ENCODE measurements around the gene GADL1. TPM values are rescaled to one million over a fixed set of nuclear protein-coding genes. Genes with fewer than 3 reads are reported as not detected.

Gene GADL1
- total and polyA plus RNA-seq, 2 experiments from 2014 or later = 0.13 TPM; not detected in 1

DNA sequence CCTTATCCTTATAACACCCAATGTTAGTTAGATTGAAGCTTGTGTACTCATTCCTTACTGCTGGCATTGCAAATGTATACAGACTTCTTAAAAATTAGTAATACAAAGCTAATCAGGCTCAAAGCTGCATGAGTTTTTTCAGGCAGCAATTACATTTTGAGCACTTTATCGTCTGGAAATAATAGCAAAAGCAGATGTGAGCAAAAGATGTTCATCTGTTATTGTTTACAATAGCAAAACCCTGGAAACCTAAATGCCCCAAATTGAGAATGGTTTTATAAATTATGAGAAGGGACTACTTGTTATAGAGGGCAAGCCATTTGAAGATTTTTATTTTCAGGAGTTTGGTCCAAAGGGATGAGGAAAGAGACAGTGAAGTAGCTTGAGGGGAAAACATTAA is 126.4 kb downstream of the GADL1 start:
- no peak for DNase-seq (ENCODE audit: low spot score)
- TF ChIP-seq CTCF (IDR thresholded peaks at IDR 0.05; ENCODE audit: poor library complexity) (no peak), EZH2 (IDR thresholded peaks at IDR 0.05; ENCODE audit: borderline replicate concordance) (no peak), EZH2phosphoT487 (IDR thresholded peaks at IDR 0.05; ENCODE audit: low read depth, severe bottlenecking, unreplicated experiment) (no peak)
- H3K27me3 ChIP-seq = no peaks in the 10 kb centered on the region
- no peak overlapping the region for H3K4me2 ChIP-seq
- no peak overlapping the region for H3K4me3 ChIP-seq
- H3K79me2 ChIP-seq = no peaks in the 10 kb centered on the region
- no peak overlapping the region for H3K27ac ChIP-seq
- 54% methylated on average over 1 of the region's 1 CpG for WGBS (ENCODE audit: low lambda C conversion rate, missing lambda C conversion rate)
- no peaks in the 10 kb centered on the region for H3K36me3 ChIP-seq (replicated peaks; ENCODE audit: insufficient read depth, low read depth)
- no peaks in the 10 kb centered on the region for H3K4me1 ChIP-seq (ENCODE audit: insufficient read depth)
- no peaks in the 10 kb centered on the region for H4K20me1 ChIP-seq (ENCODE audit: insufficient read depth, poor library complexity, severe bottlenecking)
- H3K9me3 ChIP-seq (ENCODE audit: low read depth) = no peaks in the 10 kb centered on the region
- no peaks in the 10 kb centered on the region for H3K9me2 ChIP-seq (replicated peaks; ENCODE audit: insufficient read depth)
- H2AFZ ChIP-seq = no peak overlapping the region

DNA sequence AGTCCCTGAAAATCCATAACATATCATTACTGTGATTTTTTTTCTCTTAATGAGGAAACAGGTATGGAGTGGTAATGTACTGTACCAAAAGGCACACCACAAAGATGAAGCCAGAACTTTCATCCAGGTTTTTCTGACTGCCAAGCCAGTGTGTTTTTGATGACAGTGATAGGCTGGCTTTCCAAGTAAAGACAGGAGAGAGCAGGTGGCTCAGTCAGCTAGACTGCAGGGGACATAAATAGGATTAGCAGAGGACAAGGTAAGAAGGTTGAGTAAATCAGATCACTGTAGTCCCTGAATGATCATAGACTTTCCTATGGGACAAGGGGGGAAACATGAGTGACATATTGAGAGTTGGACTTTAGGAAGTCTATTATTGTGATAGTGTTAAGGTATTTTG is 127.9 kb downstream of the GADL1 start:
- Histone ChIP-seq H3K27ac (no peak overlapping the region), H4K20me1 (ENCODE audit: insufficient read depth, poor library complexity, severe bottlenecking) (no peaks in the 10 kb centered on the region), H3K79me2 (no peaks in the 10 kb centered on the region), H3K4me1 (ENCODE audit: insufficient read depth) (no peaks in the 10 kb centered on the region), H2AFZ (no peak overlapping the region), H3K4me3 (no peak overlapping the region), H3K36me3 (replicated peaks; ENCODE audit: insufficient read depth, low read depth) (no peaks in the 10 kb centered on the region), H3K4me2 (no peak overlapping the region), H3K9me2 (replicated peaks; ENCODE audit: insufficient read depth) (no peaks in the 10 kb centered on the region), H3K27me3 (no peaks in the 10 kb centered on the region), H3K9me3 (ENCODE audit: low read depth) (no peaks in the 10 kb centered on the region)
- TF ChIP-seq CTCF (IDR thresholded peaks at IDR 0.05; ENCODE audit: poor library complexity) (no peak), EZH2 (IDR thresholded peaks at IDR 0.05; ENCODE audit: borderline replicate concordance) (no peak), EZH2phosphoT487 (IDR thresholded peaks at IDR 0.05; ENCODE audit: low read depth, severe bottlenecking, unreplicated experiment) (no peak)
- DNase-seq (ENCODE audit: low spot score) = no peak

DNA sequence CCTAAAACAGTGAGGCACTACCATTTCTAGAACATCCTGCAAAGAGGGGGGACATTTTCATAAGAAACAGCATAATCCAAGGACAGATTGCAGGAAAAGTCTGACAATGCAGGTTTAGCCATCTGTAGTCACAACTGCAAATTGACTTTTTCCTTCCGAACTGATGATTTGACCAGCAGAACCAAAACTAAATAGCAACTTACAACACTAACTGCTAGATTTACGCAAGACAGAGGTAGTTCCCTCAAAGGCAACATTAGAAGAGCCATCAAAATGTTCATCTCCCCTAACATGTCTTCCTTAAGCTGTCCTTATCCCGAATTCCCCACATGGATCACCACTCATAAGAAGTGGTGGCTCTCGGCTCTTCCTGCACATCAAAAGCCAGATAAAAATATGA is 129.6 kb downstream of the GADL1 start:
- no peak overlapping the region for H3K4me3 ChIP-seq
- H3K4me2 ChIP-seq = no peak overlapping the region
- H3K9me3 ChIP-seq (ENCODE audit: low read depth) = no peaks in the 10 kb centered on the region
- H3K79me2 ChIP-seq = no peaks in the 10 kb centered on the region
- no peak for TF ChIP-seq CTCF (IDR thresholded peaks at IDR 0.05; ENCODE audit: poor library complexity)
- no peak for TF ChIP-seq EZH2 (IDR thresholded peaks at IDR 0.05; ENCODE audit: borderline replicate concordance)
- no peak for DNase-seq (ENCODE audit: low spot score)
- H3K4me1 ChIP-seq (ENCODE audit: insufficient read depth) = peaks cover 4% of the 10 kb centered on the region
- H3K36me3 ChIP-seq (replicated peaks; ENCODE audit: insufficient read depth, low read depth) = no peaks in the 10 kb centered on the region
- H2AFZ ChIP-seq = no peak overlapping the region
- no peak overlapping the region for H3K27ac ChIP-seq
- WGBS (ENCODE audit: low lambda C conversion rate, missing lambda C conversion rate) = 93% methylated on average over 4 of the region's 4 CpGs
- H3K9me2 ChIP-seq (replicated peaks; ENCODE audit: insufficient read depth) = no peaks in the 10 kb centered on the region
- H3K27me3 ChIP-seq = no peaks in the 10 kb centered on the region
- no peaks in the 10 kb centered on the region for H4K20me1 ChIP-seq (ENCODE audit: insufficient read depth, poor library complexity, severe bottlenecking)

GRCh38 chr3:30764281-30764680 is 130.2 kb downstream of the GADL1 start:
- no peak overlapping the region for H3K27ac ChIP-seq

More at GRCh38 chr3:30764281-30764680, 130.2 kb downstream of the GADL1 start:
- Histone ChIP-seq H3K9me3 (ENCODE audit: low read depth) (no peaks in the 10 kb centered on the region), H3K79me2 (no peaks in the 10 kb centered on the region), H3K4me1 (ENCODE audit: insufficient read depth) (peaks cover 4% of the 10 kb centered on the region), H3K27me3 (no peaks in the 10 kb centered on the region), H3K4me2 (no peak overlapping the region), H4K20me1 (ENCODE audit: insufficient read depth, poor library complexity, severe bottlenecking) (no peaks in the 10 kb centered on the region), H3K36me3 (replicated peaks; ENCODE audit: insufficient read depth, low read depth) (no peaks in the 10 kb centered on the region), H2AFZ (no peak overlapping the region), H3K4me3 (no peak overlapping the region), H3K9me2 (replicated peaks; ENCODE audit: insufficient read depth) (no peaks in the 10 kb centered on the region)
- TF ChIP-seq EZH2 (IDR thresholded peaks at IDR 0.05; ENCODE audit: borderline replicate concordance) (no peak), EZH2phosphoT487 (IDR thresholded peaks at IDR 0.05; ENCODE audit: low read depth, severe bottlenecking, unreplicated experiment) (no peak), CTCF (IDR thresholded peaks at IDR 0.05; ENCODE audit: poor library complexity) (no peak)
- no peak for DNase-seq (ENCODE audit: low spot score)
- WGBS (ENCODE audit: low lambda C conversion rate, missing lambda C conversion rate) = 80% methylated on average over 3 of the region's 3 CpGs

All from hepatocyte (in vitro differentiated cells).